H1 (cell line): ENCODE results near the gene RANBP3L. TPM values are rescaled to one million over a fixed set of nuclear protein-coding genes. Genes with fewer than 3 reads are reported as not detected.

Source experiments
- CTCF ChIA-PET: fragments of 300-600 bp; sonication (Branson Sonifier 250); formaldehyde crosslinking; loops from one replicate; lab custom pipeline; 2021; ENCODE audit not compliant: partially characterized antibody; lab: Charles Lee
- POLR2A ChIA-PET: fragments of 300-600 bp; sonication (Branson Sonifier 250); formaldehyde crosslinking; loops from one replicate; lab custom pipeline; 2021; ENCODE audit warnings: inconsistent platforms; ENCODE audit not compliant: partially characterized antibody; lab: Charles Lee
- DNase-seq, 2 experiments: peaks; one replicate each; pipeline versions ENCODE4 v3.0.0 to v3.0.0-alpha.2; 2010 to 2022; ENCODE audit warnings: low spot score in 2 of 2, low read depth in 1 of 2, mixed read lengths in 1 of 2
- FAIRE-seq: peaks from 2 replicates; lab custom pipeline; 2011; peaks lifted over from hg19 to GRCh38; lab: Jason Lieb, UNC
- H2AFZ ChIP-seq: 2 replicates; pipeline ENCODE4 v1.8.1; 2012; ENCODE audit warnings: low read length, inconsistent platforms
- H2AK5ac ChIP-seq: 2 replicates; pipeline ENCODE4 v1.6.1; 2013; ENCODE audit warnings: low read depth, low read length
- H2BK120ac ChIP-seq: replicated peaks from 2 replicates; pipeline ENCODE3; 2013; ENCODE audit warnings: low read depth, low read length, inconsistent platforms
- H2BK12ac ChIP-seq: 2 replicates; pipeline ENCODE4 v1.6.1; 2013; ENCODE audit warnings: low read depth, low read length
- H2BK15ac ChIP-seq: 2 replicates; pipeline ENCODE4 v1.6.1; 2013; ENCODE audit warnings: low read length
- H2BK20ac ChIP-seq: 2 replicates; pipeline ENCODE4 v1.6.1; 2013; ENCODE audit warnings: low read length
- H2BK5ac ChIP-seq: 2 replicates; pipeline ENCODE4 v1.6.1; 2013; ENCODE audit warnings: low read depth, low read length
- H3K14ac ChIP-seq: 2 replicates; pipeline ENCODE4 v1.6.1; 2013; ENCODE audit warnings: inconsistent platforms; ENCODE audit not compliant: insufficient read length
- H3K18ac ChIP-seq: 2 replicates; pipeline ENCODE4 v1.6.1; 2013; ENCODE audit warnings: low read length; ENCODE audit errors: extremely low read depth
- H3K23ac ChIP-seq: 2 replicates; pipeline ENCODE4 v1.6.1; 2013; ENCODE audit warnings: inconsistent platforms; ENCODE audit not compliant: insufficient read length
- H3K23me2 ChIP-seq: 2 replicates; pipeline ENCODE4 v1.6.1; 2013; ENCODE audit warnings: low read depth, low read length
- H3K27ac ChIP-seq: 2 replicates; pipeline ENCODE4 v1.6.1; 2011; ENCODE audit warnings: low read depth, low read length, inconsistent platforms
- H3K27me3 ChIP-seq, 4 experiments: replicated peaks in 1 of 4; 1 replicate in 1 of 4; 2 replicates in 3 of 4; pipeline versions ENCODE4 v1.6.1 to v1.8.1; 2011 to 2013; ENCODE audit warnings: low read length in 3 of 4, mild to moderate bottlenecking in 3 of 4, inconsistent platforms in 2 of 4, mixed read lengths in 2 of 4, moderate library complexity in 1 of 4; ENCODE audit not compliant: control insufficient read depth in 3 of 4, insufficient read depth in 3 of 4; ENCODE audit errors: extremely low read depth in 1 of 4
- H3K36me3 ChIP-seq, 4 experiments: 2 replicates each; pipeline versions ENCODE4 v1.6.1 to v1.8.1; 2011 to 2013; ENCODE audit warnings: mild to moderate bottlenecking in 4 of 4, low read length in 3 of 4, moderate library complexity in 2 of 4, control low read depth in 1 of 4, inconsistent platforms in 1 of 4; ENCODE audit not compliant: insufficient read depth in 4 of 4, control insufficient read depth in 2 of 4
- H3K4ac ChIP-seq: replicated peaks from 2 replicates; pipeline ENCODE3; 2013; ENCODE audit warnings: low read length, low read depth, mixed read lengths, inconsistent platforms; ENCODE audit not compliant: insufficient read length
- H3K4me1 ChIP-seq, 4 experiments: replicated peaks in 1 of 4; 1 replicate in 1 of 4; 2 replicates in 3 of 4; pipeline versions ENCODE4 v1.6.1 to v1.8.1; 2011 to 2013; ENCODE audit warnings: low read length in 3 of 4, inconsistent platforms in 2 of 4, mixed read lengths in 1 of 4; ENCODE audit not compliant: insufficient read depth in 4 of 4, control insufficient read depth in 3 of 4
- H3K4me2 ChIP-seq, 2 experiments: 2 replicates each; pipeline versions ENCODE4 v1.6.1 to v1.8.1; 2011 to 2013; ENCODE audit warnings: low read depth in 2 of 2, low read length in 2 of 2, control low read depth in 1 of 2, inconsistent platforms in 1 of 2, mild to moderate bottlenecking in 1 of 2; ENCODE audit not compliant: insufficient read depth in 1 of 2
- H3K4me3 ChIP-seq, 4 experiments: fragments of 200-600, 300-600 bp in 1 of 4; sonication (generic), shearing (Covaris generic), sonication (Bioruptor Twin) in 1 of 4; 2 replicates each; pipeline versions ENCODE4 v1.5.1 to v1.8.1; 2011 to 2016; ENCODE audit warnings: low read length in 4 of 4, low read depth in 3 of 4, control low read depth in 2 of 4, inconsistent platforms in 2 of 4, mild to moderate bottlenecking in 2 of 4, mixed read lengths in 1 of 4, moderate library complexity in 1 of 4; ENCODE audit not compliant: insufficient read depth in 2 of 4; ENCODE audit errors: extremely low read depth in 1 of 4
- H3K56ac ChIP-seq: replicated peaks from 2 replicates; pipeline ENCODE3; 2013; ENCODE audit warnings: low read depth, mild to moderate bottlenecking, mixed read lengths, low read length, inconsistent platforms; ENCODE audit not compliant: insufficient read length
- H3K79me1 ChIP-seq: 2 replicates; pipeline ENCODE4 v1.6.1; 2013; ENCODE audit warnings: low read depth, low read length, control low read depth
- H3K79me2 ChIP-seq, 2 experiments: 2 replicates each; pipeline versions ENCODE4 v1.6.1 to v1.8.1; 2012 to 2013; ENCODE audit warnings: low read length in 2 of 2, mild to moderate bottlenecking in 2 of 2, inconsistent platforms in 1 of 2; ENCODE audit not compliant: insufficient read depth in 2 of 2, control insufficient read depth in 1 of 2
- H3K9ac ChIP-seq, 4 experiments: replicated peaks in 1 of 4; 1 replicate in 1 of 4; 2 replicates in 3 of 4; pipeline versions ENCODE4 v1.6.1 to v1.8.1; 2011 to 2013; ENCODE audit warnings: low read depth in 3 of 4, low read length in 3 of 4, control low read depth in 2 of 4, mild to moderate bottlenecking in 2 of 4, moderate library complexity in 2 of 4, inconsistent platforms in 1 of 4; ENCODE audit errors: extremely low read depth in 1 of 4
- H3K9me3 ChIP-seq, 2 experiments: 2 replicates each; pipeline versions ENCODE4 v1.6.1 to v1.8.1; 2012 to 2013; ENCODE audit warnings: mild to moderate bottlenecking in 2 of 2, moderate library complexity in 2 of 2, control low read depth in 1 of 2, inconsistent platforms in 1 of 2, low read depth in 1 of 2, low read length in 1 of 2, mixed read lengths in 1 of 2; ENCODE audit not compliant: insufficient read depth in 2 of 2
- H4K20me1 ChIP-seq, 2 experiments: replicated peaks in 1 of 2; 2 replicates each; pipeline versions ENCODE3 to v1.8.1; 2011 to 2013; ENCODE audit warnings: inconsistent platforms in 2 of 2, low read length in 2 of 2, mild to moderate bottlenecking in 1 of 2; ENCODE audit not compliant: insufficient read depth in 2 of 2, control insufficient read depth in 1 of 2
- H4K5ac ChIP-seq: 2 replicates; pipeline ENCODE4 v1.6.1; 2013; ENCODE audit warnings: low read length, low read depth, mixed read lengths, inconsistent platforms; ENCODE audit not compliant: insufficient read length
- H4K8ac ChIP-seq: 2 replicates; pipeline ENCODE4 v1.8.0; 2013; ENCODE audit warnings: mild to moderate bottlenecking, moderate library complexity, low read length, inconsistent platforms; ENCODE audit not compliant: insufficient read depth; ENCODE audit errors: extremely low read depth
- H4K91ac ChIP-seq: replicated peaks from 2 replicates; pipeline ENCODE3; 2013; ENCODE audit warnings: low read length, mixed read lengths, inconsistent platforms; ENCODE audit not compliant: insufficient read length
- EP300 ChIP-seq, 2 experiments: IDR thresholded peaks; 1 replicate in 1 of 2; 2 replicates in 1 of 2; pipeline ENCODE4 v1.6.1; 2011 to 2012; ENCODE audit warnings: low read depth in 2 of 2, low read length in 2 of 2, mild to moderate bottlenecking in 2 of 2, borderline replicate concordance in 1 of 2, inconsistent platforms in 1 of 2, moderate library complexity in 1 of 2
- GABPA ChIP-seq: IDR thresholded peaks from 2 replicates; pipeline ENCODE4 v1.6.1; 2011; ENCODE audit warnings: mild to moderate bottlenecking, low read length, moderate library complexity, borderline replicate concordance; ENCODE audit not compliant: insufficient read depth
- KDM5A ChIP-seq: fragments of 200-600 bp; IDR thresholded peaks from 2 replicates; pipeline ENCODE4 v1.7.1; 2012; ENCODE audit warnings: mild to moderate bottlenecking, low read length, inconsistent platforms, mixed read lengths
- NANOG ChIP-seq: IDR thresholded peaks from 2 replicates; pipeline ENCODE4 v1.6.1; 2011; ENCODE audit warnings: low read length, low read depth, mild to moderate bottlenecking, inconsistent platforms; ENCODE audit not compliant: insufficient read depth, poor library complexity, severe bottlenecking
- SRF ChIP-seq: IDR thresholded peaks from 2 replicates; pipeline ENCODE4 v1.6.1; 2011; ENCODE audit warnings: mild to moderate bottlenecking, low read depth, low read length, moderate library complexity
- SUZ12 ChIP-seq: fragments of 200-600 bp; sonication (generic); IDR thresholded peaks from 2 replicates; pipeline ENCODE4 v1.6.1; 2012; ENCODE audit warnings: mild to moderate bottlenecking, inconsistent platforms, low read length, moderate library complexity, mixed read lengths
- WGBS, 2 experiments: shearing (Covaris generic) in 1 of 2; methylation state at CpG; one replicate each; pipeline versions ENCODE4 v1.1.6 to v1.1.7; 2013 to 2015; ENCODE audit warnings: low lambda C conversion rate in 2 of 2, mixed read lengths in 2 of 2, inconsistent platforms in 1 of 2, low coverage in 1 of 2, missing lambda C conversion rate in 1 of 2; ENCODE audit not compliant: insufficient replicate concordance in 2 of 2, insufficient coverage in 1 of 2, insufficient read length in 1 of 2; ENCODE audit errors: extremely low coverage in 1 of 2, missing lambda C conversion rate in 1 of 2; 5-methylcytosine and 5-hydroxymethylcytosine counted together
- polyA plus RNA-seq, 7 experiments: library from polyadenylated mRNA; depleted of rRNA in 3 of 7; stranded (reverse) in 5 of 7; unstranded in 2 of 7; fragments of >200 nt in 5 of 7; fragments of 200-250 nt in 2 of 7; gene quantifications; 1 replicate in 5 of 7; 2 replicates in 1 of 7; 4 replicates in 1 of 7; pipeline versions ENCODE4 v1.2.1 to v1.2.3, GENCODE V29; 2011 to 2013; ENCODE audit warnings: missing spikeins in 2 of 7, mixed read lengths in 2 of 7
- total RNA-seq: library from RNA; stranded (reverse); fragmentation: NEBNext Ultra II Directional; extraction: Animal tissue kit (Norgen Biotek cat#: 25700); gene quantifications from 2 replicates; pipeline ENCODE4 v1.2.1, GENCODE V29; 2021

RANBP3L gene
- total and polyA plus RNA-seq, 2 of the 8 experiments (the other 6 are each of a cell fraction or from before 2014, with no cell fraction given), result not detected

DNA sequence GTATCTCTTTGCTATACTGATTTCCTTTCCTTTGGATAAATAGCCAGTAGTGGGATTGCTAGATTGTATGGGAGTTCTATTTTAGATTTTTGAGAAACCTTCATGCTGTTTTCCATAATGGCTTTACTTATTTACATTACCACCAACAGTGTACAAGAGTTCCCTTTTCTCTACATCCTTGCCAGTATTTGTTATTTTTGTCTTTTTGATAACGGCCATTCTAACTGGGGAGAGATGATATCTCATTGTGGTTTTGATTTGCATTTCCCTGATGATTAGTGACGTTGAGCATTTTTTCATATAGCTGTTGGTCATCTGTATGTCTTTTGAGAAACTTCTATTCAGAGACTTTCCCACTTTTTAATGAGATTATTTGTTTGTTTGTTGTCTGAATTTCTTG lies 85.8 kb downstream of the RANBP3L start:
- H3K36me3 ChIP-seq, result no peaks in the 10 kb centered on the region; a peak in 1 of 8 replicates
- H3K56ac ChIP-seq, result no peak overlapping the region
- H3K79me2 ChIP-seq, result no peaks in the 10 kb centered on the region
- ChIA-PET CTCF (interaction anchor here (0.6 kb wide), 1 partner anchor 363 kb away, joined by 5 read pairs; no protein-coding TSS in a partner anchor), POLR2A (no interaction called here)
- H3K27me3 ChIP-seq, result no peaks in the 10 kb centered on the region
- H3K23ac ChIP-seq, result no peak overlapping the region
- no peak overlapping the region for H4K8ac ChIP-seq
- H3K79me1 ChIP-seq, result no peaks in the 10 kb centered on the region
- no peak overlapping the region for H3K4me3 ChIP-seq
- no peak overlapping the region for H3K14ac ChIP-seq
- 88% methylated on average over 2 of the region's 2 CpGs; no CpG with 5 or more reads in 1 of the 2 experiments for WGBS, 2 experiments
- H3K4me1 ChIP-seq, result no peaks in the 10 kb centered on the region
- H2BK12ac ChIP-seq, result no peak overlapping the region
- FAIRE-seq (no peak), DNase-seq (no peak)
- H3K23me2 ChIP-seq, result no peaks in the 10 kb centered on the region
- no peak overlapping the region for H4K5ac ChIP-seq
- H3K4ac ChIP-seq, result no peak overlapping the region
- H2AK5ac ChIP-seq, result no peak overlapping the region
- H2BK15ac ChIP-seq, result no peak overlapping the region
- no peak overlapping the region for H4K91ac ChIP-seq
- no peaks in the 10 kb centered on the region for H4K20me1 ChIP-seq
- H3K9me3 ChIP-seq, result no peaks in the 10 kb centered on the region
- H2AFZ ChIP-seq, result no peak overlapping the region
- no peak overlapping the region for H3K18ac ChIP-seq
- no peak overlapping the region for H2BK20ac ChIP-seq
- no peak overlapping the region for H3K27ac ChIP-seq
- H2BK120ac ChIP-seq, result no peak overlapping the region
- TF ChIP-seq NANOG (no peak), SRF (no peak), SUZ12 (no peak), KDM5A (no peak), EP300 (IDR thresholded peaks at IDR 0.05; ENCODE audit: borderline replicate concordance in 1 of 2, low read depth in 2 of 2, low read length in 2 of 2) (no peak), GABPA (no peak)
- H3K4me2 ChIP-seq, result no peak overlapping the region
- H3K9ac ChIP-seq, result no peak overlapping the region
- H2BK5ac ChIP-seq, result no peak overlapping the region
